Fibroblast of lung (primary cell): ENCODE results near the gene CYB561.
"Not testable (repeated sequence)": the region's sequence is repeated elsewhere in the genome, so short reads cannot be mapped to it uniquely, and the experiment has no call there.

Experiments
- EZH2 ChIP-seq: IDR thresholded peaks from 2 replicates; pipeline ENCODE4 v1.5.1; 2012; ENCODE audit warnings: low read length, control low read depth, mild to moderate bottlenecking; ENCODE audit errors: missing control alignments
- TF ChIP-seq, protein P1 (sequence below), 2 donors: IDR thresholded peaks in 1 of 2; conservative IDR thresholded peaks in 1 of 2; 1 replicate in 1 of 2; 2 replicates in 1 of 2; pipeline ENCODE4 v1.5.1; 2011 to 2012; ENCODE audit warnings: low read length in 2 of 2, control low read depth in 1 of 2, inconsistent platforms in 1 of 2, low read depth in 1 of 2, mild to moderate bottlenecking in 1 of 2

DNA sequence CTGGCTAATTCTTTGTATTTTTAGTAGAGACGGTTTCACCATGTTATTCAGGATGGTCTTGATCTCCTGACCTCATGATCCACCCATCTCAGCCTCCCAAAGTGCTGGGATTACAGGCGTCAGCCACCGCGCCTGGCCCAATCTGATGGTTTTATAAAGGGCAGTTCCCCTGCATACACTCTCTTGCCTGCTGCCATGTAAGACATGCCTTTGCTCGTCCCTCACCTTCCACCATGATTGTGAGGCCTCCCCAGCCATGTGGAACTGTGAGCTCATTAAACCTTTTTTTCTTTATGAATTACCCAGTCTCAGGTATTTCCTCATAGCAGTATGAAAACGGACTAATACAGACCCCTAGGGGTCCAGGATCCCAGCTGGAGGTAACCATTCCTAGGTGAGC, 22.0 kb upstream of the CYB561 start:
- TF ChIP-seq, protein P1, sequence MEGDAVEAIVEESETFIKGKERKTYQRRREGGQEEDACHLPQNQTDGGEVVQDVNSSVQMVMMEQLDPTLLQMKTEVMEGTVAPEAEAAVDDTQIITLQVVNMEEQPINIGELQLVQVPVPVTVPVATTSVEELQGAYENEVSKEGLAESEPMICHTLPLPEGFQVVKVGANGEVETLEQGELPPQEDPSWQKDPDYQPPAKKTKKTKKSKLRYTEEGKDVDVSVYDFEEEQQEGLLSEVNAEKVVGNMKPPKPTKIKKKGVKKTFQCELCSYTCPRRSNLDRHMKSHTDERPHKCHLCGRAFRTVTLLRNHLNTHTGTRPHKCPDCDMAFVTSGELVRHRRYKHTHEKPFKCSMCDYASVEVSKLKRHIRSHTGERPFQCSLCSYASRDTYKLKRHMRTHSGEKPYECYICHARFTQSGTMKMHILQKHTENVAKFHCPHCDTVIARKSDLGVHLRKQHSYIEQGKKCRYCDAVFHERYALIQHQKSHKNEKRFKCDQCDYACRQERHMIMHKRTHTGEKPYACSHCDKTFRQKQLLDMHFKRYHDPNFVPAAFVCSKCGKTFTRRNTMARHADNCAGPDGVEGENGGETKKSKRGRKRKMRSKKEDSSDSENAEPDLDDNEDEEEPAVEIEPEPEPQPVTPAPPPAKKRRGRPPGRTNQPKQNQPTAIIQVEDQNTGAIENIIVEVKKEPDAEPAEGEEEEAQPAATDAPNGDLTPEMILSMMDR (conservative IDR thresholded peaks at IDR 0.05 in 1 of 2, IDR thresholded peaks at IDR 0.05 in 1 of 2; ENCODE audit: low read depth in 1 of 2, low read length in 2 of 2), result not testable (repeated sequence)
- TF ChIP-seq EZH2, result not testable (repeated sequence)
